GM11168 (cell line): ENCODE results near the gene SRGAP2B.
"Not testable (repeated sequence)": the region's sequence is repeated elsewhere in the genome, so short reads cannot be mapped to it uniquely, and the experiment has no call there.

ENCODE experiments used
- in situ Hi-C: fragments of 300-500 bp; cut with MboI; formaldehyde crosslinking; loops from one replicate; pipeline ENCODE4 v1.12.0; 2022; ENCODE audit warnings: low sequenced_read_pairs; ENCODE audit not compliant: unreplicated experiment

SRGAP2B gene

DNA sequence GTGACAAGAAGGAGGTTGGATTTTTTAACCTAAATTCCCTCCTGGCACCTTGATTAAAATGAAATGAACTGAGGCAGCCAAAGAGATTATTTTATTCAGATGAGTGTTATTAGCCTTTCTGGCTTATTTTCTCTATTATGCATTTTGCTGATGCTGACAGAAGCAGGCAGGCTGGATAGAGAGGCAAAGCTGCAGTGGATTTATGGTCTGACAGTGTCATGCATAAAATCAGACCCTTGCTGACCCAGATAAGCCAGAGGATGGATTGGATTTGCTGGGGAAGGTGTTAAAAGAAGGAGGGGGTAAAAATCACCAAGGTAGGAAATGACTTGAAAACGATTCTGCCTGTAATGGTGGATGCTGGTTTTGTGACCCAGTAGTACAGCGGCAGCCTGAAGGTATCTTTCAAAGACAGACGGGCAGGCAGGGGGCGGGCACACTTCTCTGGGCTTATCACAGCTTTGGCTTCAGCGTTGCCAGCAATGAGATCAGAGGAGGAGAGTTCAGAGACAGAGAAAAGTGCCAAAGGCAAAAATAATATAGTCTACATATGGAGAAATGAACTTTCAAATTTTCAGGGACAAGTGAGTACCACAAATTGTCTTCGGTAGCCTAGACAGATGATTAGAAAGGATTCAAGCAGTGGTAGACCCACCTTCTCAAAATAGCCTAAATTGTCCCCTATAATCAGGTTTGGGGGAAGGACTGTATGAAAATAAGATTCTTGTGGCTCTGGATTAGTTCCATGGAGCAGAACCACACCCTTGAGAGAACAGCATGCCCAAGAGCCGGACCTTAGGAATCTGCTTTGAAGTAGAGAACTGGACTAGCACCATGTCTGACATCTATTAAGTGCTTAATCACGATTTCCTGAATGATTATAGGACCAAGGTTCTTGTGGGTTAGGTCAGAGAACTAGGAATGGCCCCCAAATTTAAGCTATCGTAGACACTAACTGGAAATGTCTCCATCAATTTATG, 133.2 kb downstream of the SRGAP2B start:
- in situ Hi-C loops = not testable (repeated sequence)

DNA sequence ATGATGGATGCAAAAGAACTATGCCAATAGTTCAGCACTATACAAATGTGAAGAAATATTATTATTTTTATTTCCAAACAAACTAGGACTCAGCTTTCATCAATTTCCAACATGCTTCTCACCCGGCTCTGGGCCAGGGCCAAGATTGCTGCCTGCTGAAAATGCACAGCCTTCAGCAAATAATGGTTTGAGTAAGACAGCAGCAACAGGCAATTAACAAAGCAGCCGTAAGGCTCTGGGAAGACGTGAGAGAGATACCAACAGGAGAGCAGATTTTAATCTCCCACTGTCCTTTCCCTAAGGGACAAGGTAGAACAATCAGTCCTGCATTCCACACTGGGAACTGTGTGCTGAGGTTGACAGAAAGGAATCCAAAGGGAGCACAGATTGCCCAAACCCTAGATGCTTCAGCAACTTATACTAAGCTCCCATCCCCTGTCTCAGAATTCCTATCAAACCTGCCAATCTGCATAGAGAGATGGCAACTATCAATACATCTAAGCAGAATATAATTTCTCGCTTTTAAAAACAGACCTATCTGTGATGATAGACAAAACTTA, 134.1 kb downstream of the SRGAP2B start:
- in situ Hi-C loops = not testable (repeated sequence)

DNA sequence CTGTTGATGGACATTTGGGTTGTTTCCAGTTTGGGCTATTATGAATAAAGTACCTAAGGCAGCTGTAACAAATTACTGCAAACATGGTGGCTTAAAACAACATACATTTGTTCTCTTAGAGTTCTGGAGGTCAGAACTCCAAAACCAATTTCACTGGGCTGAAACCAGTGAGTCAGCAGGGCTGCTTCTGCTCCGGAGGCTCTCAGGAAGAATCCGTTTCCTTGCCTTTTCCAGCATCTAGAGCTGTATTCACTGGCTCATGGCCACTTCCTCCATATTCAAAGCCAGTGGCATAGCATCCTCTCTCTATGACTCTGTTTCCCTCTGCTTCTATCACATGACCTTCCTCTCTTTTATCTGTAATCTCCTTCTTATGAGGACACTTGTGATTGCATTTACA, 146.7 kb downstream of the SRGAP2B start:
- in situ Hi-C loops = not testable (repeated sequence)

DNA sequence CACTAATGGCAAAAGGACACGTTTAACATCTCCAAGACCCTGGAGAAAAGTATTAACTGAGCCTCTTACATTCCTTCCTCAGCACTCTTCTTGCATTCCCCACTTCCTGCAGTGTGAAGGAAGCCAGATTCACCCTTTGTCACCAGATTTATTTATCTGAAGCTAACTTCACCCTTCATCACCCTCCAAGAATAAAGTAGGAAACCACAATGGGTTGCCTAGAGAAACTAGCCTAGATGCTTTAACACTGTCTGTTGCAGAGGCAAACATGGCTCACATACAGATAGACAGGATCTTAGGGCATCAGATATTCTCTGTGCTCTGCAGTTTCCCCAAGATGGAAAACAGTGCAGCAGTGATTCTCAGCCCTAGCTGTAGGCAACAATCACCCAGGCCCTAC, 147.6 kb downstream of the SRGAP2B start:
- in situ Hi-C loops = not testable (repeated sequence)

DNA sequence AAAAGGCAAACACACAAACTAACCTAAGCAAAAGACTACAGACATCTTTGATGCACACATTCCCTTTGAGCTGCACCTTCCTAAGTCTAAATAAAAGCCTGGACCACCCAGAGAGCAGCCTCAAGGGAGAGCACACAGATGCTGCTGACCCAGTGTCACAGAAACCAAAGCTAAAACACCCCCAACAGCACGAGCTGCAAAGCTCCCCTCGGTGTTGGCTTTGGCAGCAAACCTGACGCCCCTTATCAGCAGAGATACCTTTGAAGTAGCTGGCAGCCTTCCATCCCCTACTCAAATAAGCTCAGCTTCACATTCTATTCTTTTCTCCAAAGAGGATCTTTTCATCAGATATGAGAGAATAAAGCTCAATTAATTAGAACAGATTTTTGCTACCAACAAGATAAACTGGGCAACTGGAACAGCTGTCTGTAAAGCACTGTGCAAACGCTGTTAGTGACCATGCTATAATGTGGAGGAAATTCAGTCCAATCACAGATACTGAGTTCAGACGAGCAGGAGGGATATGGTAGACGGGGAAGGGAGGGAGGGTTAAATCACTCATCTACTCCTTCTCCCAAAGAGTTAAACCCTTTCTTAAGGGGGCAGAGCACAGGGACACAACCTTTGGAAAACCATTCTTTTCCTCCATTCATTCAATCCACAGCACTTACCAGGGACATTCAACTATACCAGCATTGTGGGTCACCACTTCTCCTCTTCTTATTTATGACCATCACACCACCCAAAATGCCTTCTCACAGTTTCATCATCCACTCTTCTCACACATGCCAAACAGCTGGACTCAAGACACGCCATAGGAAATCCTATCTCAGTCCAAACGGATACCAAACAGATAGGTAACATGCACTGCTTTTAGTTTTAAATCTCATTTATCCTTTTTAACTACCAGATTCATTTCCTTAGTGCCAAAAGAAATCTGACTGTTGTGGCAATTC, 148.3 kb downstream of the SRGAP2B start:
- in situ Hi-C loops = not testable (repeated sequence)

DNA sequence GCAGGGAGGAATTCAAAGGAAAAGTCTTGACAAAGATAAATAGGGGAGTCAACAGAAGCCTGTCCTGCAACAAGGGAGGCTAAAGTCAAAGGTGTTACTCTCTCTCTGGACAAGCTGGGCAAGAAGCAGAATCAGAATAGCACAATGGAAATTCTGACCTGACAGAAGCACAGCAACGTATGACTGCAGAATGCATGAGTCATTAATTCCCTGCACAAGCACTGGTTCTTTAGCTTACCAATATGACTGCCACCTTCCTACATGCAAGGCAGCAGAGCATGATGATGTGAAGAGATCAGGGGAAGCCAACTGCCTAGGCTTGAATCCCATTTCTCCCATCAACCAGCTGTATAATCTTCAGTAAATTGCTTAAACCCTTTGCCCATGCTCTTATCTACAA, 153.4 kb downstream of the SRGAP2B start:
- in situ Hi-C loops = not testable (repeated sequence)

DNA sequence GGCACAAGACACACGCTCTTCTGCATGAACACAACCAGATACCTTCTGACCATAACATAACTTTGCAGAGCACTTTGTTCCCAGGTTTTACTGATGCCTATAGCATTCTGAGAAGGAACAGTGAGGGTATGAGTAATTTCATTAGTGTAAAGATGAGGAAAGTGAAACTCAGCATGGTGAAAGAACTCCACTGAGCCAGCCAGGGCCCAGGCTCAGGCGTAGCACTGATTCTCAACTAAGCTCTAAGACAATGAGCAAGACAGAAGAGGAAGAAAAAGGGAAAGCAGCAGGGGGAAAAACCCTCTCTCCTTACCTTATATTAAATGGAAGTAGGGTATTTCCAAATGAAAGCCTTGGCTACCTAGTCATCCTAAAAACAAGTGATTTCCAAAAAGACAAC, 155.1 kb downstream of the SRGAP2B start:
- in situ Hi-C loops = not testable (repeated sequence)

DNA sequence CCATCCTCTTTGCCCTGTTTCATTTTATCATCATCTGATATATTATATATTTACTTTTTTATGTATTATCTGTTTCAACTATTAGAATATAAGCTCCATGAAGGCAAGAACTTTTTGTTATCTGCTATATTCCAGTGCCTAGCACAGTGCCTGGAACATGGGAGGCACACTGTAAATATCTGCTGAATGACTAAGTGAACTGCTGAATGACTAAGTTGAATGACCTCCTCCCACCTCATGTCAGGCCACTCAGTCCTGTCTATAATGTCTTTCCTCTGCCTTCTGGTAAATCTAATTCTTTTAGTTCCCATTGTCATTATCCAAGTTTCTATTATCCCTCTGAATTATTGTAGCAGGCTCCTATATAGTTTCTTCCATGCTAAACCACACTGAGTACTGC, 156.5 kb downstream of the SRGAP2B start:
- in situ Hi-C loops = not testable (repeated sequence)

DNA sequence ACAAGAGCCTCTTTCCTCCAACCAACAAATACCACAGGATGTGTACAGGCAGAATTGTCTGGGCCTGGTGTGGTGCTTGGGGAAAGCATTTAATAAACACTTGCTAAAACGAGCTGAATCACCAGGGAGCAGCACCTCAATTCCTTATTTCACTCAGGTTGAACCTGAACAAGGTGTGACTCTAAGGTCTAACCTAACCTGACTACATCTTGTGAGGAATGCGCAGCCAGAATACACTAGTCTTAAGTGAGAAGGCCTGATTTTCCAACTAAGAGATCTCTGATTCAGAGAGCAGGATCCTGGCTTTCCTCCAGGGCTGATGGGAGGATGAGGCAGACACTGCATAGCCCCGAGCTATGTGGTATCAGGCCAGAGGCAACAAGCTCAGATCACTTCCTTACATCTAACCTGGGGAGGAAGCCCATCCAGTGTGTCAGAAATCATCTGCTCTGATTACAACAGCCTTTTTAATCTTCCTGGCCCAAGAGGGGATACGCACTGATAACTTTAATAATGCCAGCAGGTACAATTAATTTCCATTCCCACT, 158.9 kb downstream of the SRGAP2B start:
- in situ Hi-C loops = not testable (repeated sequence)

DNA sequence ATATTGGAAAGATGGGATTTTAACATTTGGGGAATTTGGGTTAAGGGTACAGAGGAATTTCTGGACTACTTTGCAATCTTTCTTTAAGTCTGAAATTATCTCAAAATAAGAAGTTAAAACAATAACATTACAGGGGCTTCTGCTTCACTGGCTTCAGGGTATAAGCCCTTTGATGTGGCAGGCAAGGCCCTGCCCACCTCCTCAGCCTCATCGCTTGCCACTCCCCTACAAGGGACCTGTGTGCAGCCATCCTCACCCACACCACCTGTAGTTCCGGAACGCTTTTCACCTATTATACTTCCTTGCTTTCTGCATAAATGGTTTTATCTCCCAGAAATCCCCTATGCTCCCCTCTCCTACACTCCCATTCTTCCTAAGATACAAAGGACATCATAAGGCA, 159.8 kb downstream of the SRGAP2B start:
- in situ Hi-C loops = not testable (repeated sequence)

DNA sequence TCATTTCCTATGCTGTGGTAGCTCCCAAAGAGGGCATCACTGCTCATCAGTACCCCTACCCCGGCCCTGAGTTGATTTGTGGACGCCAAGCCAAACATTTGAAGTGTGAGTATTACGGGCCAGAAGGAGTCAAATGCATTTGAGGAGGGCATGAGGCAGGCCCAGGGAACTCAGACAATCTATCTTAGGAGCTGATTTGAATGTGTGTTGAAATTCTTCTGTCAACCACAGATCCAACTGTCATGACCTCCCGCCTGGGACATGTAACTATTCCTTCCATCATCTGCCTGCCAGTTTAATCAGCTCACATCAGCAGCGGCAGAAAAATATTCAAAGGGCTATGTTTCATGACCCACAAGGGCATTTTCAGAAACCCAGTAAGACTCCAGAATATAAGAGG, 162.1 kb downstream of the SRGAP2B start:
- in situ Hi-C loops = not testable (repeated sequence)

DNA sequence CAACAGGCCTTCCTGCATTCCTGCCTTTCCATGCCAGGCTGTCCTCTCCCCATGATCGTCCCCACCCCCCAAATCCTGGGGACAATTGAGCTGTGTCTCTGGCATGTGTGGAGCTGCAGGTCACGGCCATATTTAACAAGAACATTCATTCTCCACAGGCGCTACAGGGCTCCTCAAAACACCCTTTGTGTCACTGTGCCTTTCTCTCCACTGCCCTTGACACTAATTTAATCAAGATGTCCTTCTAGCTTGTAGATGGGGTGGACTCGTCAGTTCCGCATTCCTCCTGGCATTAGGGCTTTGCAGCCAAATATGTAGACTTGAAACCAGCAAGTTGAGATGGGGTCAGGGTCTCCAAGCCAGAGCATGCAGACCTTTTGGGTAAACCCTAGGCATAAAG, 163.0 kb downstream of the SRGAP2B start:
- in situ Hi-C loops = not testable (repeated sequence)

DNA sequence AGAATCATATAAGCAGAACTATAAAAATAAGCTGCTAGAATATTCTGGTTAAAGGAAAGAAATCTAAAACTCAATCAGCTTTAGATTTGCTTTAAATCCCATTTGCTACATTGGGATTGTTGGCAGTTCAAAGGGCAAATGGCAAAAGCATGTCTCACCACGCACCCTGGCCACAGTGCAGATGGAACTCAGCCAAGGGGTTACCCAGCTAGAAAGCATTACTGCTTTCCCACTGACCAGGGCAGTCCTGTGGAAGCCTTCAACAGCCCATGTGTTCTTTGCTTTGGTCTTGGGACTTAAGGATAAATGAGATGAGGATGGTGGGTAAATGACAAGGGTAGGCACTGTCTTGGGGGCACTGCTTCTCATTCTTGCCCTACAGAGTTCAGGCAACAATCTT, 163.6 kb downstream of the SRGAP2B start:
- in situ Hi-C loops = not testable (repeated sequence)

DNA sequence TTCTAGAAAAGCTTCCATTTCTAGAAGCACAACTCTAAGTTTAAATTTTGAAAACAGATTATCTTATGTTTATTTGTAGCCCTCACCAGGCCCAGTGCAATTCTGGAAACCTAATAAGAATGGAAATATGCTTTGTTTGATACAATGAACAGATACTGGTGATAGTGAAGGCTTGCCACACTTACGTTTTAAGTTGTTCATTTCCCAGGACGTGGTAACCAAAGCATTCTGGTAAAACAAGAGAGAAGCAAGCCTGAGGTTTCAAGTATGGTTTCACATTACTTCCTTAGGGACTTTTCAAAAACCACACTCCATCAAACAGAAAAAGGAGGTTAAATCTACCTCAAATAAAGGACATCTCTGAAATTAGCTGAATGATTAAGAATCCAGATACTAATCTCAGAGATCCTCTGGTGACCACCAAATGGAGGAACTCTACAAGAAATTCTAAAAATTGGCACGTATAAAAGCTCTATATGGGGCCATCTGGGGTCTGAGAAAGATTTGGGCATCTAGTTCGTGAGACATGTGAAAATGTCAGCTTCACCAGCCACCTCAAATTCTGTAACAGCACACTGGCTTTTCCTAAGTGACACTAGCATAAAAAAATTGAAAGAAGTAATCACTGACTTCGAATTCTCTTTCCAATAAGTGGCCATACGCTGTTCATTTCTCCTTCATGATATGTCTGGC, 164.9 kb downstream of the SRGAP2B start:
- in situ Hi-C loops = not testable (repeated sequence)

DNA sequence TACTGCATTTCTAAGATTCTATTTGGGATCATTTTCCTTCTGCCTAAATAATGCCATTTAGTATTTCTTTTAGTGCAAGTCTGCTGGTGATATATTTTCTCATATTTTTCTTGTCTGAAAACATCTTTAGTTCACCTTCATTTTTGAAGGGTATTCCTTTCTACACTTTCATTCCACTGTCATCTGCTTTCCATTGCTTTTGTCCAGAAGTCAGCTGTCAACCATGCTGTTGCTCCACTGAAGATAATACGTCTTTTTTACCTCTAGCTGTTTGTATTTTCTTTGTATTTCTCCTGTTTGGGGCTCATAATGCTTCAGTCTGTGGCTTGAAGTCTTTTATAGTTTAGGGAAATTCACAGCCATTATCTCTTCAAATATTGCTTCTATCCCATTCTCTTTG, 167.8 kb downstream of the SRGAP2B start:
- in situ Hi-C loops = not testable (repeated sequence)

DNA sequence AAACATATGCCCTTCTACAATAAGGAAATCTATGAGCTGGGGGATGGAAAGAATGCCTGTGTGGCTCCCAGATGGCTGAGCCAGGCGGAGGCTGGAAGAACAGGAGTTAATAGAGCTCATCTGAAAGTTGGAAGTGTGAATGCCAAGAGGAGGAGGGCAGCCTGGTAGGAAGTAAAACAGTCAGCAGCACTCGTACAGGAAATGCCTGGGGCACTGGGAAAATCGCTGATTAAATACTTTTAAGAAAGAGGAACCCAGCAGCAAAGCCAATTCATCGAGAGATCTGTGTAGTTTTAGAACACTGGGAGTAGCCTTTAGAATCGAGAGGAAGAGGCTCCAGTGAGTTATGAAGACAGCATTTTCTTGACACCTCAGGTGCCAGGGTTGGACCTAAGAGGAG, 171.5 kb downstream of the SRGAP2B start:
- in situ Hi-C loops = not testable (repeated sequence)

DNA sequence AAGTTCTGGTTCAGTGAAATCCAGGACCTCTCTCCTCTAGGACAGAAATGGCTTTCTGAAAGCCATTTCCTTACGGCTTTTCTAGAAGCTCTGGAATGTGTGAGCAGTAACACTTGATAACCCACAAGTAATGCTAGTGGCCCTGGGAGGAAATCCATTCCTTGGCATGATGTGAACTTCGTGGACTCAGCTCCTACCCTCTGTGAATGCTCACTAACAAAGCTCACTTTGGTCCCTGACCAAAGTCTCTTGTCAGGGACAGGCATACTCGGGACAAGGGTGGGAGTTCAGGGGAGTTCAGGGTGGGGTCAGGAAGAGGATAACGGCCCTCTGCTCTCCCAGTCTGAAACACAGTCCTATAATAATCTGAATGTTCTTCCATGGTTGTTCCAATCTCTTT, 172.3 kb downstream of the SRGAP2B start:
- in situ Hi-C loops = not testable (repeated sequence)

DNA sequence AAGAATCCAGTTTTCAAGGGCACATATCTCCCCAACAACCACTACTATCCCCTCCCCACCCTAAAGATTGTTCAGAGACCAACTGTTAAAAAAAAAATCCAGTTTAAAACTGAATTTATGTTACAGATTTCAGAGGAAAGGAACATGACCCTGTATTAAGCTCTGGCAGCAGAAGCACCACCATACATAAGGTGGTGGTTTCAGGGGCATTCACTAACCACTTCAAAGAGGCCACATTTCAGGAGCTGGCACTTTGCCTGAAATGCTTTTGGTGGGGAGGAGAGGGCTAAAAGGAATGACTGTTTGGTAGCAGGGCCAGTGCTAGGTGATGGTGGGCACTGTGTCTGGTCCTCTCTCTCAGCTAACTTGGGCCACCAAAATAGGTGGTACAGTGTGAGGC, 176.0 kb downstream of the SRGAP2B start:
- in situ Hi-C loops = not testable (repeated sequence)

DNA sequence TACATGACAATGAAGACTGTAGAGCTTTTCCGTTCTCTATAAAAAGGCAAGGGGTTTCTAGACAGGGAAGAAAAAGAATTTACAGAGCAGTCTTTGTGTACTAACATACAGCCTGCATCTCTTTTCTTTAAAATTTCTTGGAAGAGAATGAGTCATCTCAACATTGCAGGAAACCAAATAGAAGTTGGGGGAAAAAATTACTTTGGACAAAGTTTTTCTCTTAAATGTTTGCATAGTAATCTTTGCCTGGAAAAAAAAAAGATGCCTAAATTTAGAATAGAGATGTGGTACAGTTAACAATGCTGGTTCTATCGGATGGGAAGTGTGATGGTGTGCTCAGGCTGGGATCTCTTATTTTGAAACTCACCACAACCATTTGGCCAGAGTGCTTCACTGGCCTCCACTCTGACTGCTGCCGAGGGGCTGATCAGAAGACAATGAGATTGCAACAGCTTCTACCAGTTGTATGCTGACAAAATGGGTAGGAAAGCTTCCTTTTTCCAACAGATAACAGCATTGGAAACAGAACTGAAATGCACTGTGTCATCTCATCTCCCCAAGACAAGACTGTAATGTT, 177.0 kb downstream of the SRGAP2B start:
- in situ Hi-C loops = not testable (repeated sequence)
